A549 (cell line): ENCODE data around the gene ERO1A.

ENCODE experiments used
- BCL3 ChIP-seq: fragments of >200 bp; sonication (Bioruptor Twin); formaldehyde crosslinking; IDR thresholded peaks from 3 replicates; pipeline ENCODE4 v1.6.1; 2016
- CBX8 ChIP-seq: fragments of 200-600 bp; sonication (generic); IDR thresholded peaks from 2 replicates; pipeline ENCODE4 v1.6.1; 2016
- E2F6 ChIP-seq: IDR thresholded peaks from 2 replicates; pipeline ENCODE4 v1.6.1; 2012; ENCODE audit warnings: low read depth, borderline replicate concordance
- MYC ChIP-seq: IDR thresholded peaks from 2 replicates; pipeline ENCODE4 v1.6.1; 2012; ENCODE audit warnings: mild to moderate bottlenecking, inconsistent platforms, low read length, improper control_type of control experiment, borderline replicate concordance
- NFE2L2 ChIP-seq: fragments of 150-350 bp; conservative IDR thresholded peaks from 2 replicates; pipeline ENCODE4 v1.6.1; 2014; ENCODE audit warnings: low read length
- POLR2A ChIP-seq: IDR thresholded peaks from 2 replicates; pipeline ENCODE4 v1.6.1; 2012; ENCODE audit warnings: mild to moderate bottlenecking, low read length
- RCOR1 ChIP-seq: fragments of 150-350 bp; IDR thresholded peaks from 2 replicates; pipeline ENCODE4 v1.6.1; 2014; ENCODE audit warnings: antibody characterized with exemption, low read length, low read depth
- RFX5 ChIP-seq: fragments of 450-650 bp; IDR thresholded peaks from 2 replicates; pipeline ENCODE4 v1.7.1; 2014; ENCODE audit warnings: antibody characterized with exemption, mild to moderate bottlenecking, moderate library complexity
- TF ChIP-seq, protein P1 (sequence below): fragments of >200 bp; sonication (Bioruptor Twin); formaldehyde crosslinking; IDR thresholded peaks from 3 replicates; pipeline ENCODE4 v1.5.1; 2016
- TF ChIP-seq, protein P2 (sequence below): fragments of 450-650 bp; IDR thresholded peaks from 2 replicates; pipeline ENCODE4 v1.6.1; 2014; ENCODE audit warnings: antibody characterized with exemption

- no peak for TF ChIP-seq NFE2L2
- TF ChIP-seq, protein P1, sequence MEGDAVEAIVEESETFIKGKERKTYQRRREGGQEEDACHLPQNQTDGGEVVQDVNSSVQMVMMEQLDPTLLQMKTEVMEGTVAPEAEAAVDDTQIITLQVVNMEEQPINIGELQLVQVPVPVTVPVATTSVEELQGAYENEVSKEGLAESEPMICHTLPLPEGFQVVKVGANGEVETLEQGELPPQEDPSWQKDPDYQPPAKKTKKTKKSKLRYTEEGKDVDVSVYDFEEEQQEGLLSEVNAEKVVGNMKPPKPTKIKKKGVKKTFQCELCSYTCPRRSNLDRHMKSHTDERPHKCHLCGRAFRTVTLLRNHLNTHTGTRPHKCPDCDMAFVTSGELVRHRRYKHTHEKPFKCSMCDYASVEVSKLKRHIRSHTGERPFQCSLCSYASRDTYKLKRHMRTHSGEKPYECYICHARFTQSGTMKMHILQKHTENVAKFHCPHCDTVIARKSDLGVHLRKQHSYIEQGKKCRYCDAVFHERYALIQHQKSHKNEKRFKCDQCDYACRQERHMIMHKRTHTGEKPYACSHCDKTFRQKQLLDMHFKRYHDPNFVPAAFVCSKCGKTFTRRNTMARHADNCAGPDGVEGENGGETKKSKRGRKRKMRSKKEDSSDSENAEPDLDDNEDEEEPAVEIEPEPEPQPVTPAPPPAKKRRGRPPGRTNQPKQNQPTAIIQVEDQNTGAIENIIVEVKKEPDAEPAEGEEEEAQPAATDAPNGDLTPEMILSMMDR = no peak
- TF ChIP-seq POLR2A = no peak
- no peak for TF ChIP-seq E2F6
- TF ChIP-seq CBX8 = no peak
- TF ChIP-seq, protein P2, sequence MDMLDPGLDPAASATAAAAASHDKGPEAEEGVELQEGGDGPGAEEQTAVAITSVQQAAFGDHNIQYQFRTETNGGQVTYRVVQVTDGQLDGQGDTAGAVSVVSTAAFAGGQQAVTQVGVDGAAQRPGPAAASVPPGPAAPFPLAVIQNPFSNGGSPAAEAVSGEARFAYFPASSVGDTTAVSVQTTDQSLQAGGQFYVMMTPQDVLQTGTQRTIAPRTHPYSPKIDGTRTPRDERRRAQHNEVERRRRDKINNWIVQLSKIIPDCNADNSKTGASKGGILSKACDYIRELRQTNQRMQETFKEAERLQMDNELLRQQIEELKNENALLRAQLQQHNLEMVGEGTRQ = no peak
- TF ChIP-seq BCL3 = no peak
- TF ChIP-seq MYC = no peak
- no peak for TF ChIP-seq RFX5
- no peak for TF ChIP-seq RCOR1
These were observed 93.2 kb downstream of the ERO1A start for GRCh38 chr14:52602131-52602530.
